GM19193 (cell line): ENCODE data around the gene ZC3H12D.
A peak's percentile ranks its signal among the peaks of the same experiment; 100 is the strongest.

Experiments
- POLR2A ChIP-seq: IDR thresholded peaks from 4 replicates; pipeline ENCODE4 v1.6.1; 2011; ENCODE audit not compliant: insufficient read depth, insufficient read length; ENCODE audit errors: extremely low read depth

ZC3H12D gene

GRCh38 chr6:149484733-149485700 lies at the start of gene ZC3H12D:
Gene ZC3H12D, minus strand, starts transcription at chr6:149485014. Its CDS starts 10,471 bp downstream, at chr6:149474543.
- peak; percentile 49 for TF ChIP-seq POLR2A

GRCh38 chr6:149529650-149530049 lies 44.8 kb upstream of the ZC3H12D start:
- TF ChIP-seq POLR2A = no peak

- no peak for TF ChIP-seq POLR2A
Measured at GRCh38 chr6:149515494-149515893, 30.7 kb upstream of the ZC3H12D start.

- no peak for TF ChIP-seq POLR2A
Measured at GRCh38 chr6:149513915-149514314, 29.1 kb upstream of the ZC3H12D start.

GRCh38 chr6:149510793-149511512 lies 26.1 kb upstream of the ZC3H12D start:
- TF ChIP-seq POLR2A = no peak

- TF ChIP-seq POLR2A = no peak
Measured at GRCh38 chr6:149508485-149508884, 23.7 kb upstream of the ZC3H12D start.

- no peak for TF ChIP-seq POLR2A
Measured at GRCh38 chr6:149503872-149504271, 19.1 kb upstream of the ZC3H12D start.

GRCh38 chr6:149503276-149503675 lies 18.5 kb upstream of the ZC3H12D start:
- no peak for TF ChIP-seq POLR2A

- no peak for TF ChIP-seq POLR2A
Measured at GRCh38 chr6:149501768-149502167, 17.0 kb upstream of the ZC3H12D start.

GRCh38 chr6:149501201-149501600 lies 16.4 kb upstream of the ZC3H12D start:
- TF ChIP-seq POLR2A = no peak

GRCh38 chr6:149500096-149500495 lies 15.3 kb upstream of the ZC3H12D start:
- no peak for TF ChIP-seq POLR2A

- TF ChIP-seq POLR2A = no peak
Measured at GRCh38 chr6:149499066-149499465, 14.3 kb upstream of the ZC3H12D start.

- no peak for TF ChIP-seq POLR2A
Measured at GRCh38 chr6:149497365-149497764, 12.6 kb upstream of the ZC3H12D start.

- no peak for TF ChIP-seq POLR2A
Measured at GRCh38 chr6:149493761-149494320, 9.0 kb upstream of the ZC3H12D start.

GRCh38 chr6:149492798-149493343 lies 8.1 kb upstream of the ZC3H12D start:
- no peak for TF ChIP-seq POLR2A

GRCh38 chr6:149489967-149490366 lies 5.2 kb upstream of the ZC3H12D start:
- TF ChIP-seq POLR2A = no peak

GRCh38 chr6:149488815-149489214 lies 4.0 kb upstream of the ZC3H12D start:
- TF ChIP-seq POLR2A = no peak
